GM23338 (cell line): Measurements from ENCODE around the gene ZNF286A.

Source experiments
- CREB1 ChIP-seq: fragments of 250-450 bp; sonication (Bioruptor Pico); IDR thresholded peaks from 2 replicates; pipeline ENCODE4 v1.5.0; 2020; ENCODE audit warnings: low read depth, mild to moderate bottlenecking, moderate library complexity
- EZH2 ChIP-seq: fragments of 200-600 bp; sonication (generic); IDR thresholded peaks from one replicate; pipeline ENCODE4 v1.8.0; 2017; ENCODE audit warnings: antibody characterized with exemption, mild to moderate bottlenecking, low read depth; ENCODE audit not compliant: unreplicated experiment
- EZH2phosphoT487 ChIP-seq: fragments of 200-600 bp; sonication (generic); IDR thresholded peaks from one replicate; pipeline ENCODE4 v1.8.1; 2018; ENCODE audit warnings: antibody characterized with exemption; ENCODE audit not compliant: unreplicated experiment
- JUNB ChIP-seq: IDR thresholded peaks from one replicate; pipeline ENCODE4 v1.6.1; 2016; ENCODE audit warnings: antibody characterized with exemption; ENCODE audit not compliant: unreplicated experiment
- NANOG ChIP-seq: IDR thresholded peaks from 2 replicates; pipeline ENCODE4 v1.6.1; 2016; ENCODE audit warnings: antibody characterized with exemption, borderline replicate concordance
- POLR2AphosphoS5 ChIP-seq: IDR thresholded peaks from 2 replicates; pipeline ENCODE4 v1.6.1; 2016; ENCODE audit warnings: antibody characterized with exemption, low read depth
- STAT1 ChIP-seq: IDR thresholded peaks from one replicate; pipeline ENCODE4 v1.6.1; 2016; ENCODE audit warnings: antibody characterized with exemption; ENCODE audit not compliant: unreplicated experiment
- ZNF114 ChIP-seq: fragments of 250-450 bp; sonication (Bioruptor Pico); IDR thresholded peaks from 2 replicates; pipeline ENCODE4 v1.5.0; 2020; ENCODE audit warnings: mild to moderate bottlenecking, moderate library complexity
- ZNF331 ChIP-seq: fragments of 250-450 bp; sonication (Bioruptor Pico); IDR thresholded peaks from 2 replicates; pipeline ENCODE4 v1.5.0; 2020; ENCODE audit warnings: low read depth, mild to moderate bottlenecking, moderate library complexity
- TF ChIP-seq, protein P1 (sequence below): IDR thresholded peaks from one replicate; pipeline ENCODE4 v1.6.1; 2018; ENCODE audit warnings: antibody characterized with exemption; ENCODE audit not compliant: unreplicated experiment
- TF ChIP-seq, protein P2 (sequence below), 2 experiments: fragments of 200-600 bp in 1 of 2; sonication (generic) in 1 of 2; conservative IDR thresholded peaks; 2 replicates each; pipeline versions ENCODE4 v1.5.1 to v1.6.1; 2016 to 2017; ENCODE audit warnings: antibody characterized with exemption in 2 of 2, low read depth in 2 of 2, mild to moderate bottlenecking in 2 of 2, moderate library complexity in 1 of 2
- TF ChIP-seq, protein P3 (sequence below): IDR thresholded peaks from 2 replicates; pipeline ENCODE4 v1.6.1; 2016; ENCODE audit warnings: antibody characterized with exemption
- TF ChIP-seq, protein P4 (sequence below): fragments of 250-450 bp; sonication (Bioruptor Pico); IDR thresholded peaks from 2 replicates; pipeline ENCODE4 v1.5.0; 2020; ENCODE audit warnings: mild to moderate bottlenecking, moderate library complexity

DNA sequence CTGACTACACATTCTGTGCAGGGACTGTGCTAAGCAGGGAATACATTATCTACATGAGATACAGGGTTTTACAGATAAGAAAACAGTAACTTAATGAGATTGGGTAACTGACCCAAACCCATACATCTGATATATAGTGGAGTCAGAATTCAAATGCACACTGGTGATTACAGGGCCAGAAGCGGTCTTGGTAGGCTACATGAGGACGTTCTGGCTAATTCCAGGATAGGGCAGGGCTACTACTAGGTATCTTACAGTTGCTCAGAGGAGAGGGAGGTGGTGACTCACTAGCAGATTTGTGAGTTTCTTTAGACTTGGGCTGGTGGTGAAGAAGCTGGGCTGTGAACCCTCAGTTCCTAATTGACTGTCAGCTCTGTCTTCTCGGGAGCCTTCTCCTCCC, 36.9 kb upstream of the ZNF286A start:
- TF ChIP-seq, protein P1, sequence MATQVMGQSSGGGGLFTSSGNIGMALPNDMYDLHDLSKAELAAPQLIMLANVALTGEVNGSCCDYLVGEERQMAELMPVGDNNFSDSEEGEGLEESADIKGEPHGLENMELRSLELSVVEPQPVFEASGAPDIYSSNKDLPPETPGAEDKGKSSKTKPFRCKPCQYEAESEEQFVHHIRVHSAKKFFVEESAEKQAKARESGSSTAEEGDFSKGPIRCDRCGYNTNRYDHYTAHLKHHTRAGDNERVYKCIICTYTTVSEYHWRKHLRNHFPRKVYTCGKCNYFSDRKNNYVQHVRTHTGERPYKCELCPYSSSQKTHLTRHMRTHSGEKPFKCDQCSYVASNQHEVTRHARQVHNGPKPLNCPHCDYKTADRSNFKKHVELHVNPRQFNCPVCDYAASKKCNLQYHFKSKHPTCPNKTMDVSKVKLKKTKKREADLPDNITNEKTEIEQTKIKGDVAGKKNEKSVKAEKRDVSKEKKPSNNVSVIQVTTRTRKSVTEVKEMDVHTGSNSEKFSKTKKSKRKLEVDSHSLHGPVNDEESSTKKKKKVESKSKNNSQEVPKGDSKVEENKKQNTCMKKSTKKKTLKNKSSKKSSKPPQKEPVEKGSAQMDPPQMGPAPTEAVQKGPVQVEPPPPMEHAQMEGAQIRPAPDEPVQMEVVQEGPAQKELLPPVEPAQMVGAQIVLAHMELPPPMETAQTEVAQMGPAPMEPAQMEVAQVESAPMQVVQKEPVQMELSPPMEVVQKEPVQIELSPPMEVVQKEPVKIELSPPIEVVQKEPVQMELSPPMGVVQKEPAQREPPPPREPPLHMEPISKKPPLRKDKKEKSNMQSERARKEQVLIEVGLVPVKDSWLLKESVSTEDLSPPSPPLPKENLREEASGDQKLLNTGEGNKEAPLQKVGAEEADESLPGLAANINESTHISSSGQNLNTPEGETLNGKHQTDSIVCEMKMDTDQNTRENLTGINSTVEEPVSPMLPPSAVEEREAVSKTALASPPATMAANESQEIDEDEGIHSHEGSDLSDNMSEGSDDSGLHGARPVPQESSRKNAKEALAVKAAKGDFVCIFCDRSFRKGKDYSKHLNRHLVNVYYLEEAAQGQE: no peak
- TF ChIP-seq EZH2 (no peak), EZH2phosphoT487 (no peak), POLR2AphosphoS5 (no peak), CREB1 (no peak), JUNB (no peak), NANOG (no peak), STAT1 (no peak), ZNF114 (CRISPR knock-in tag) (no peak), ZNF331 (CRISPR knock-in tag) (no peak)
- TF ChIP-seq, protein P2, sequence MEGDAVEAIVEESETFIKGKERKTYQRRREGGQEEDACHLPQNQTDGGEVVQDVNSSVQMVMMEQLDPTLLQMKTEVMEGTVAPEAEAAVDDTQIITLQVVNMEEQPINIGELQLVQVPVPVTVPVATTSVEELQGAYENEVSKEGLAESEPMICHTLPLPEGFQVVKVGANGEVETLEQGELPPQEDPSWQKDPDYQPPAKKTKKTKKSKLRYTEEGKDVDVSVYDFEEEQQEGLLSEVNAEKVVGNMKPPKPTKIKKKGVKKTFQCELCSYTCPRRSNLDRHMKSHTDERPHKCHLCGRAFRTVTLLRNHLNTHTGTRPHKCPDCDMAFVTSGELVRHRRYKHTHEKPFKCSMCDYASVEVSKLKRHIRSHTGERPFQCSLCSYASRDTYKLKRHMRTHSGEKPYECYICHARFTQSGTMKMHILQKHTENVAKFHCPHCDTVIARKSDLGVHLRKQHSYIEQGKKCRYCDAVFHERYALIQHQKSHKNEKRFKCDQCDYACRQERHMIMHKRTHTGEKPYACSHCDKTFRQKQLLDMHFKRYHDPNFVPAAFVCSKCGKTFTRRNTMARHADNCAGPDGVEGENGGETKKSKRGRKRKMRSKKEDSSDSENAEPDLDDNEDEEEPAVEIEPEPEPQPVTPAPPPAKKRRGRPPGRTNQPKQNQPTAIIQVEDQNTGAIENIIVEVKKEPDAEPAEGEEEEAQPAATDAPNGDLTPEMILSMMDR (conservative IDR thresholded peaks at IDR 0.05; ENCODE audit: low read depth in 2 of 2): no peak
- TF ChIP-seq, protein P3, sequence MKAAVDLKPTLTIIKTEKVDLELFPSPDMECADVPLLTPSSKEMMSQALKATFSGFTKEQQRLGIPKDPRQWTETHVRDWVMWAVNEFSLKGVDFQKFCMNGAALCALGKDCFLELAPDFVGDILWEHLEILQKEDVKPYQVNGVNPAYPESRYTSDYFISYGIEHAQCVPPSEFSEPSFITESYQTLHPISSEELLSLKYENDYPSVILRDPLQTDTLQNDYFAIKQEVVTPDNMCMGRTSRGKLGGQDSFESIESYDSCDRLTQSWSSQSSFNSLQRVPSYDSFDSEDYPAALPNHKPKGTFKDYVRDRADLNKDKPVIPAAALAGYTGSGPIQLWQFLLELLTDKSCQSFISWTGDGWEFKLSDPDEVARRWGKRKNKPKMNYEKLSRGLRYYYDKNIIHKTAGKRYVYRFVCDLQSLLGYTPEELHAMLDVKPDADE: no peak
- TF ChIP-seq, protein P4, sequence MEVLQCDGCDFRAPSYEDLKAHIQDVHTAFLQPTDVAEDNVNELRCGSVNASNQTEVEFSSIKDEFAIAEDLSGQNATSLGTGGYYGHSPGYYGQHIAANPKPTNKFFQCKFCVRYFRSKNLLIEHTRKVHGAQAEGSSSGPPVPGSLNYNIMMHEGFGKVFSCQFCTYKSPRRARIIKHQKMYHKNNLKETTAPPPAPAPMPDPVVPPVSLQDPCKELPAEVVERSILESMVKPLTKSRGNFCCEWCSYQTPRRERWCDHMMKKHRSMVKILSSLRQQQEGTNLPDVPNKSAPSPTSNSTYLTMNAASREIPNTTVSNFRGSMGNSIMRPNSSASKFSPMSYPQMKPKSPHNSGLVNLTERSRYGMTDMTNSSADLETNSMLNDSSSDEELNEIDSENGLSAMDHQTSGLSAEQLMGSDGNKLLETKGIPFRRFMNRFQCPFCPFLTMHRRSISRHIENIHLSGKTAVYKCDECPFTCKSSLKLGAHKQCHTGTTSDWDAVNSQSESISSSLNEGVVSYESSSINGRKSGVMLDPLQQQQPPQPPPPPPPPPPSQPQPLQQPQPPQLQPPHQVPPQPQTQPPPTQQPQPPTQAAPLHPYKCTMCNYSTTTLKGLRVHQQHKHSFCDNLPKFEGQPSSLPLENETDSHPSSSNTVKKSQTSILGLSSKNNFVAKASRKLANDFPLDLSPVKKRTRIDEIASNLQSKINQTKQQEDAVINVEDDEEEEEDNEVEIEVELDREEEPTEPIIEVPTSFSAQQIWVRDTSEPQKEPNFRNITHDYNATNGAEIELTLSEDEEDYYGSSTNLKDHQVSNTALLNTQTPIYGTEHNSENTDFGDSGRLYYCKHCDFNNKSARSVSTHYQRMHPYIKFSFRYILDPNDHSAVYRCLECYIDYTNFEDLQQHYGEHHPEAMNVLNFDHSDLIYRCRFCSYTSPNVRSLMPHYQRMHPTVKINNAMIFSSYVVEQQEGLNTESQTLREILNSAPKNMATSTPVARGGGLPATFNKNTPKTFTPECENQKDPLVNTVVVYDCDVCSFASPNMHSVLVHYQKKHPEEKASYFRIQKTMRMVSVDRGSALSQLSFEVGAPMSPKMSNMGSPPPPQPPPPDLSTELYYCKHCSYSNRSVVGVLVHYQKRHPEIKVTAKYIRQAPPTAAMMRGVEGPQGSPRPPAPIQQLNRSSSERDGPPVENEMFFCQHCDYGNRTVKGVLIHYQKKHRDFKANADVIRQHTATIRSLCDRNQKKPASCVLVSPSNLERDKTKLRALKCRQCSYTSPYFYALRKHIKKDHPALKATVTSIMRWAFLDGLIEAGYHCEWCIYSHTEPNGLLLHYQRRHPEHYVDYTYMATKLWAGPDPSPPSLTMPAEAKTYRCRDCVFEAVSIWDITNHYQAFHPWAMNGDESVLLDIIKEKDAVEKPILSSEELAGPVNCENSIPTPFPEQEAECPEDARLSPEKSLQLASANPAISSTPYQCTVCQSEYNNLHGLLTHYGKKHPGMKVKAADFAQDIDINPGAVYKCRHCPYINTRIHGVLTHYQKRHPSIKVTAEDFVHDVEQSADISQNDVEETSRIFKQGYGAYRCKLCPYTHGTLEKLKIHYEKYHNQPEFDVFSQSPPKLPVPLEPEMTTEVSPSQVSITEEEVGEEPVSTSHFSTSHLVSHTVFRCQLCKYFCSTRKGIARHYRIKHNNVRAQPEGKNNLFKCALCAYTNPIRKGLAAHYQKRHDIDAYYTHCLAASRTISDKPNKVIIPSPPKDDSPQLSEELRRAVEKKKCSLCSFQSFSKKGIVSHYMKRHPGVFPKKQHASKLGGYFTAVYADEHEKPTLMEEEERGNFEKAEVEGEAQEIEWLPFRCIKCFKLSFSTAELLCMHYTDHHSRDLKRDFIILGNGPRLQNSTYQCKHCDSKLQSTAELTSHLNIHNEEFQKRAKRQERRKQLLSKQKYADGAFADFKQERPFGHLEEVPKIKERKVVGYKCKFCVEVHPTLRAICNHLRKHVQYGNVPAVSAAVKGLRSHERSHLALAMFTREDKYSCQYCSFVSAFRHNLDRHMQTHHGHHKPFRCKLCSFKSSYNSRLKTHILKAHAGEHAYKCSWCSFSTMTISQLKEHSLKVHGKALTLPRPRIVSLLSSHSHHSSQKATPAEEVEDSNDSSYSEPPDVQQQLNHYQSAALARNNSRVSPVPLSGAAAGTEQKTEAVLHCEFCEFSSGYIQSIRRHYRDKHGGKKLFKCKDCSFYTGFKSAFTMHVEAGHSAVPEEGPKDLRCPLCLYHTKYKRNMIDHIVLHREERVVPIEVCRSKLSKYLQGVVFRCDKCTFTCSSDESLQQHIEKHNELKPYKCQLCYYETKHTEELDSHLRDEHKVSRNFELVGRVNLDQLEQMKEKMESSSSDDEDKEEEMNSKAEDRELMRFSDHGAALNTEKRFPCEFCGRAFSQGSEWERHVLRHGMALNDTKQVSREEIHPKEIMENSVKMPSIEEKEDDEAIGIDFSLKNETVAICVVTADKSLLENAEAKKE: no peak
